ENCODE data around the gene ATP8B3. TPM values are rescaled to one million over a fixed set of nuclear protein-coding genes. Genes with fewer than 3 reads are reported as not detected.

Gene ATP8B3
- total and polyA plus RNA-seq, 2 donors from 2014 or later: 0.24 to 3.6 TPM

- intact Hi-C loops (cut with DNase I): loop anchor here (5.0 kb wide), 1 partner anchor 218 kb away; no protein-coding TSS in a partner anchor
- no peak overlapping the region for H3K27ac ChIP-seq (ENCODE audit: low read depth in 2 of 2, low read length in 2 of 2)
- peaks cover 0 to 2% (median 0%) of the 10 kb centered on the region in 3 donors for H3K9me3 ChIP-seq (ENCODE audit: control insufficient read depth in 2 of 3, insufficient read depth in 1 of 3, low read length in 3 of 3)
- TF ChIP-seq CTCF (IDR thresholded peaks at IDR 0.05; ENCODE audit: borderline replicate concordance, extremely low read depth, insufficient read depth): no peak
- H3K9ac ChIP-seq (ENCODE audit: low read length in 3 of 3): no peak overlapping the region
- no peaks in the 10 kb centered on the region for H3K4me1 ChIP-seq (ENCODE audit: control insufficient read depth in 2 of 3, insufficient read depth in 2 of 3, low read depth in 1 of 3, low read length in 3 of 3)
- H3K27me3 ChIP-seq (ENCODE audit: control insufficient read depth, insufficient read depth, low read length): peaks cover 43% of the 10 kb centered on the region
- H3K36me3 ChIP-seq (ENCODE audit: control insufficient read depth in 2 of 3, insufficient read depth in 3 of 3, low read length in 3 of 3): no peaks in the 10 kb centered on the region
- H3K4me3 ChIP-seq (ENCODE audit: low read length in 3 of 3): no peak overlapping the region
- no peak for FAIRE-seq
- DNase-seq: no peak
Observed at GRCh38 chr19:1765232-1765903, 46.7 kb downstream of the ATP8B3 start.

GRCh38 chr19:1764729-1765128, 47.3 kb downstream of the ATP8B3 start:
- no peaks in the 10 kb centered on the region for H3K36me3 ChIP-seq (ENCODE audit: control insufficient read depth in 2 of 3, insufficient read depth in 3 of 3, low read length in 3 of 3)
- H3K27ac ChIP-seq (ENCODE audit: low read depth in 2 of 2, low read length in 2 of 2): no peak overlapping the region
- H3K9me3 ChIP-seq (ENCODE audit: control insufficient read depth in 2 of 3, insufficient read depth in 1 of 3, low read length in 3 of 3): no peaks in the 10 kb centered on the region
- no peak for DNase-seq
- peaks cover 47% of the 10 kb centered on the region for H3K27me3 ChIP-seq (ENCODE audit: control insufficient read depth, insufficient read depth, low read length)
- FAIRE-seq: no peak
- H3K4me1 ChIP-seq (ENCODE audit: control insufficient read depth in 2 of 3, insufficient read depth in 2 of 3, low read depth in 1 of 3, low read length in 3 of 3): no peaks in the 10 kb centered on the region
- H3K4me3 ChIP-seq (ENCODE audit: low read length in 3 of 3): no peak overlapping the region
- intact Hi-C loops (cut with DNase I): loop anchor here (5.0 kb wide), 1 partner anchor 217 kb away; no protein-coding TSS in a partner anchor
- no peak for TF ChIP-seq CTCF (IDR thresholded peaks at IDR 0.05; ENCODE audit: borderline replicate concordance, extremely low read depth, insufficient read depth)
- H3K9ac ChIP-seq (ENCODE audit: low read length in 3 of 3): no peak overlapping the region

GRCh38 chr19:1763648-1764639, 48.1 kb downstream of the ATP8B3 start:
- DNase-seq (no peak), FAIRE-seq (no peak)
- Histone ChIP-seq H3K27me3 (ENCODE audit: control insufficient read depth, insufficient read depth, low read length) (peaks cover 51% of the 10 kb centered on the region), H3K4me1 (ENCODE audit: control insufficient read depth in 2 of 3, insufficient read depth in 2 of 3, low read depth in 1 of 3, low read length in 3 of 3) (no peaks in the 10 kb centered on the region), H3K27ac (ENCODE audit: low read depth in 2 of 2, low read length in 2 of 2) (no peak overlapping the region), H3K36me3 (ENCODE audit: control insufficient read depth in 2 of 3, insufficient read depth in 3 of 3, low read length in 3 of 3) (no peaks in the 10 kb centered on the region), H3K9me3 (ENCODE audit: control insufficient read depth in 2 of 3, insufficient read depth in 1 of 3, low read length in 3 of 3) (no peaks in the 10 kb centered on the region), H3K9ac (ENCODE audit: low read length in 3 of 3) (no peak overlapping the region), H3K4me3 (ENCODE audit: low read length in 3 of 3) (no peak overlapping the region)
- TF ChIP-seq CTCF (IDR thresholded peaks at IDR 0.05; ENCODE audit: borderline replicate concordance, extremely low read depth, insufficient read depth): no peak
- intact Hi-C loops (cut with DNase I): no loop called here
